DOHH2 (cell line): ENCODE data around the gene FBN1.

Experiments
- H3F3A ChIP-seq: fragments of 200-600 bp; sonication (generic), shearing (Covaris generic); 2 replicates; pipeline ENCODE4 v1.6.0; 2016; ENCODE audit warnings: antibody characterized with exemption, mild to moderate bottlenecking; ENCODE audit not compliant: control insufficient read depth, insufficient read depth
- H3K27ac ChIP-seq: fragments of 200-600 bp; sonication (generic); 2 replicates; pipeline ENCODE4 v1.5.1; 2014; ENCODE audit warnings: low read depth, mild to moderate bottlenecking, low read length, moderate library complexity
- H3K27me3 ChIP-seq: fragments of 200-600 bp; sonication (generic); 2 replicates; pipeline ENCODE4 v1.6.1; 2014; ENCODE audit warnings: mild to moderate bottlenecking, low read length, mixed read lengths; ENCODE audit not compliant: control insufficient read depth
- H3K36me3 ChIP-seq: fragments of 200-600 bp; sonication (generic); 2 replicates; pipeline ENCODE4 v1.6.1; 2014; ENCODE audit warnings: mild to moderate bottlenecking, low read length, moderate library complexity, mixed read lengths; ENCODE audit not compliant: control insufficient read depth
- H3K4me1 ChIP-seq: fragments of 200-600 bp; sonication (generic); 2 replicates; pipeline ENCODE4 v1.6.1; 2014; ENCODE audit warnings: mild to moderate bottlenecking, low read length, mixed read lengths; ENCODE audit not compliant: control insufficient read depth
- H3K4me2 ChIP-seq: fragments of 200-600 bp; sonication (generic); 2 replicates; pipeline ENCODE4 v1.6.0; 2014; ENCODE audit warnings: mild to moderate bottlenecking, low read length, moderate library complexity
- H3K4me3 ChIP-seq: fragments of 200-600 bp; sonication (generic); 2 replicates; pipeline ENCODE4 v1.5.1; 2014; ENCODE audit warnings: mild to moderate bottlenecking, low read length, mixed read lengths
- H3K79me2 ChIP-seq: fragments of 200-600 bp; sonication (generic); 2 replicates; pipeline ENCODE4 v1.6.1; 2014; ENCODE audit warnings: mild to moderate bottlenecking, low read length, mixed read lengths; ENCODE audit not compliant: control insufficient read depth
- H3K9me2 ChIP-seq: fragments of 200-600 bp; sonication (generic); replicated peaks from 2 replicates; pipeline ENCODE4 v1.6.1; 2014; ENCODE audit warnings: mild to moderate bottlenecking, low read length, mixed read lengths; ENCODE audit not compliant: control insufficient read depth
- H3K9me3 ChIP-seq: fragments of 200-600 bp; sonication (generic); 2 replicates; pipeline ENCODE4 v1.6.1; 2014; ENCODE audit warnings: antibody characterized with exemption, low read length, mixed read lengths; ENCODE audit not compliant: control insufficient read depth, insufficient read depth
- H4K20me1 ChIP-seq: fragments of 200-600 bp; sonication (generic); 2 replicates; pipeline ENCODE4 v1.6.0; 2014; ENCODE audit warnings: low read depth, mild to moderate bottlenecking, antibody characterized with exemption, low read length, moderate library complexity; ENCODE audit not compliant: control insufficient read depth, insufficient read depth
- EZH2phosphoT487 ChIP-seq: fragments of 200-600 bp; sonication (generic); IDR thresholded peaks from 2 replicates; pipeline ENCODE4 v1.6.1; 2017; ENCODE audit warnings: borderline replicate concordance, mild to moderate bottlenecking, antibody characterized with exemption, low read length, moderate library complexity, mixed read lengths
- TF ChIP-seq, protein P1 (sequence below): fragments of 200-600 bp; sonication (generic); IDR thresholded peaks from one replicate; pipeline ENCODE4 v1.5.1; 2014; ENCODE audit warnings: antibody characterized with exemption, mild to moderate bottlenecking, low read depth, low read length; ENCODE audit not compliant: poor library complexity, severe bottlenecking

FBN1 gene

DNA sequence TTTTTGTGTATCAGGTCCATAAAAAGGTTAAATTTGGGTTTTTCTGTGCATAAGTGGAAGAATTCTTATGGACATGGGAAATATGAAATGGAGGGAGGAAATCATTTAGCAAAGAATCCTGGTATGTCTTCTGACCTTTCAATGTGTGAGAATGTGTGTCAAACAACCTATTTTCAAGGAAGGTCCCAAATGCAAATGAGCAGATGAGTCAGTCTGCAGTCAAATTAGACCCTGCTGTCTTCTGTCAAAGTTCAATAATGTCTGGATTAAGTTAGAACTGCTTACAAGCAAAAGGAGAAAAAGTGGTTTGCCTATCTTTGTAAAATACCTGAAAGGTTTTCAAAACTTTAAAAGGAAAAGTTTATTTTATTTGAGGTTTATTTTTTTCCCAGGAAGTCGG is 15.3 kb downstream of the FBN1 start:
- Histone ChIP-seq H3K79me2 (no peaks in the 10 kb centered on the region), H3K4me1 (no peaks in the 10 kb centered on the region), H3K36me3 (no peaks in the 10 kb centered on the region), H3F3A (no peaks in the 10 kb centered on the region), H3K4me3 (no peak overlapping the region), H3K9me2 (no peaks in the 10 kb centered on the region), H3K27ac (no peak overlapping the region), H4K20me1 (no peaks in the 10 kb centered on the region), H3K4me2 (no peak overlapping the region), H3K9me3 (no peaks in the 10 kb centered on the region), H3K27me3 (no peaks in the 10 kb centered on the region; the same call in 1 of the 2 replicates)
- TF ChIP-seq, protein P1, sequence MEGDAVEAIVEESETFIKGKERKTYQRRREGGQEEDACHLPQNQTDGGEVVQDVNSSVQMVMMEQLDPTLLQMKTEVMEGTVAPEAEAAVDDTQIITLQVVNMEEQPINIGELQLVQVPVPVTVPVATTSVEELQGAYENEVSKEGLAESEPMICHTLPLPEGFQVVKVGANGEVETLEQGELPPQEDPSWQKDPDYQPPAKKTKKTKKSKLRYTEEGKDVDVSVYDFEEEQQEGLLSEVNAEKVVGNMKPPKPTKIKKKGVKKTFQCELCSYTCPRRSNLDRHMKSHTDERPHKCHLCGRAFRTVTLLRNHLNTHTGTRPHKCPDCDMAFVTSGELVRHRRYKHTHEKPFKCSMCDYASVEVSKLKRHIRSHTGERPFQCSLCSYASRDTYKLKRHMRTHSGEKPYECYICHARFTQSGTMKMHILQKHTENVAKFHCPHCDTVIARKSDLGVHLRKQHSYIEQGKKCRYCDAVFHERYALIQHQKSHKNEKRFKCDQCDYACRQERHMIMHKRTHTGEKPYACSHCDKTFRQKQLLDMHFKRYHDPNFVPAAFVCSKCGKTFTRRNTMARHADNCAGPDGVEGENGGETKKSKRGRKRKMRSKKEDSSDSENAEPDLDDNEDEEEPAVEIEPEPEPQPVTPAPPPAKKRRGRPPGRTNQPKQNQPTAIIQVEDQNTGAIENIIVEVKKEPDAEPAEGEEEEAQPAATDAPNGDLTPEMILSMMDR: no peak
- no peak for TF ChIP-seq EZH2phosphoT487

DNA sequence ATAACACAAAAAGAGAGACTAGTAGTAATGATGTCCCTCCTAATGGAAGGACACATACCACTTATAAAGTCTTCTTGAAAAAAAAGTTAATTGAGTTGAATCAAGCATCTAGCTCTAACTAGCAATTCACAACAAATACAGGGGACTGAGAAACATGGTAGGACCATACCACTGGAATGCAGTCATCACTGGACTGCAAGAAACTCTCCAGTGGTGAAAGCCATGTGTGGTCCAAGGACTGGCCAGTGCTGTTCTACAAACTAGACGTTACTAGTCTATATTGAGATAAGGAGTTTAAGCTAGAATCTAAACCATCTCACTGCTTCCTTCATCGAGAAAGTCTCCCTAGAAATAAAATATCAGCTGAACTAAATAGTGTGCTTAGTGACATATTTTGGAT is 16.7 kb downstream of the FBN1 start:
- H3F3A ChIP-seq: no peaks in the 10 kb centered on the region
- H4K20me1 ChIP-seq: no peaks in the 10 kb centered on the region

DNA sequence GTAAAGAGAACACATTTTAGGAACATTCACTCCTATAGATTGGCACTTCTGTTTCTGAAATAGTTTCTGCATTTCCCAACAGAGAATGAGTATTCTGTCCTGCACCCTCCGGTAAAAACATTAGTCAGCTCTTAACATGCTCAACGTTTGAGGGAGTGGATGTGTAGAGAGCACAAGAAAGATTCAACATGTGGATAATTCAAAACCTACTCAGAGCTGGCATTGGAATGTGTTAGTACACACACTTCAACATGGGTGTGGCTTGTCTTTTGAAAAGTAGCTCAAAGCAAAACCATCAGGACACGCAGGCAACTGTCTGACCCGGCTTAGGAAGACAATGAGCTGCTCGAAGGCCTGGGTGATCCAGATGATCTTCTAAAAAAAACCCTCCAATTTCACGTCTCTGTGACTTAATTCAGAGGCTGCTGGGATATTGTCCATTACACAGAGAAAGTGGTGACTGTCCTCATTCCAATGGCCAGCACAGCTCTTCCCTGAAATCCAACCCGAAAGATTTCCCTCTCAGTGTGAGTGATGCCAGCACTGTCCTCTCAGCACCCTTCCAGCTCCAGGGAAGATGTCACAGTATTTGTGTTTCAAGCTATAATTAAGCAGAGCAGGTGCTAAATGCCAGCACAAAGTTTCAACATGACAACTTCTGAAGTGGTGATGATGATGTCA is 18.1 kb downstream of the FBN1 start:
- Histone ChIP-seq H3K9me3 (no peaks in the 10 kb centered on the region), H3K9me2 (no peaks in the 10 kb centered on the region), H3K4me2 (no peak overlapping the region), H3K36me3 (no peaks in the 10 kb centered on the region), H3K4me1 (no peaks in the 10 kb centered on the region), H3F3A (no peaks in the 10 kb centered on the region), H3K27ac (no peak overlapping the region), H3K4me3 (no peak overlapping the region), H4K20me1 (no peaks in the 10 kb centered on the region), H3K79me2 (no peaks in the 10 kb centered on the region), H3K27me3 (no peaks in the 10 kb centered on the region; the same call in 1 of the 2 replicates)
- TF ChIP-seq EZH2phosphoT487: no peak
- TF ChIP-seq, protein P1: no peak

More for the DNA sequence above, 16.7 kb downstream of the FBN1 start:
- Histone ChIP-seq H3K27ac (no peak overlapping the region), H3K4me3 (no peak overlapping the region), H3K9me3 (no peaks in the 10 kb centered on the region), H3K9me2 (no peaks in the 10 kb centered on the region), H3K79me2 (no peaks in the 10 kb centered on the region), H3K4me2 (no peak overlapping the region), H3K4me1 (no peaks in the 10 kb centered on the region), H3K27me3 (no peaks in the 10 kb centered on the region; the same call in 1 of the 2 replicates), H3K36me3 (no peaks in the 10 kb centered on the region)
- TF ChIP-seq EZH2phosphoT487: no peak
- TF ChIP-seq, protein P1: no peak
